SK-N-SH (cell line): ENCODE data around the gene TANC2. TPM values are rescaled to one million over a fixed set of nuclear protein-coding genes. Genes with fewer than 3 reads are reported as not detected.

ENCODE experiments used
- CTCF ChIA-PET: fragments of 300-600, 350-600 bp; formaldehyde crosslinking; extraction: SDS; loops from one replicate; lab custom pipeline; 2021; lab: Yijun Ruan, JAX
- POLR2A ChIA-PET: fragments of 350-600 bp; sonication (Branson Sonifier 250); formaldehyde crosslinking; extraction: SDS; loops from one replicate; lab custom pipeline; 2020; ENCODE audit warnings: antibody characterized with exemption, inconsistent platforms; lab: Yijun Ruan, JAX
- DNase-seq: peaks from one replicate; pipeline ENCODE4 v3.0.0; 2012
- H2AFZ ChIP-seq: fragments of 200-600 bp; sonication (generic); 2 replicates; pipeline ENCODE4 v1.8.1; 2016; ENCODE audit warnings: antibody characterized with exemption, mild to moderate bottlenecking, low read depth
- H3F3A ChIP-seq: fragments of 200-600 bp; sonication (generic); replicated peaks from 2 replicates; pipeline ENCODE3; 2016; ENCODE audit warnings: antibody characterized with exemption, mild to moderate bottlenecking; ENCODE audit not compliant: insufficient read depth
- H3K27ac ChIP-seq, 2 experiments: fragments of 200-500 bp in 1 of 2; fragments of 200-600 bp in 1 of 2; sonication (Bioruptor generic) in 1 of 2; sonication (generic), shearing (Covaris generic) in 1 of 2; 2 replicates each; pipeline versions ENCODE4 v1.5.1 to v1.6.1; 2014 to 2016; ENCODE audit warnings: low read depth in 2 of 2, inconsistent platforms in 1 of 2, low read length in 1 of 2, mild to moderate bottlenecking in 1 of 2, mixed read lengths in 1 of 2
- H3K27me3 ChIP-seq: fragments of 200-600 bp; sonication (generic), shearing (Covaris generic); 2 replicates; pipeline ENCODE4 v1.6.1; 2016; ENCODE audit warnings: mixed run types; ENCODE audit not compliant: insufficient read depth
- H3K36me3 ChIP-seq, 2 experiments: fragments of 200-500 bp in 1 of 2; fragments of 200-600 bp in 1 of 2; sonication (Bioruptor generic) in 1 of 2; sonication (generic) in 1 of 2; replicated peaks in 1 of 2; 2 replicates each; pipeline versions ENCODE3 to v1.5.1; 2014 to 2016; ENCODE audit warnings: low read length in 1 of 2, mild to moderate bottlenecking in 1 of 2; ENCODE audit not compliant: insufficient read depth in 2 of 2, control insufficient read depth in 1 of 2
- H3K4me1 ChIP-seq, 2 experiments: fragments of 200-500 bp in 1 of 2; fragments of 200-600 bp in 1 of 2; sonication (Bioruptor generic) in 1 of 2; sonication (generic), shearing (Covaris generic) in 1 of 2; 2 replicates each; pipeline versions ENCODE4 v1.5.1 to v1.6.1; 2014 to 2016; ENCODE audit warnings: low read depth in 1 of 2, low read length in 1 of 2, mixed run types in 1 of 2; ENCODE audit not compliant: insufficient read depth in 2 of 2, control insufficient read depth in 1 of 2
- H3K4me2 ChIP-seq: fragments of 200-600 bp; sonication (generic), shearing (Covaris generic); 2 replicates; pipeline ENCODE4 v1.6.1; 2017; ENCODE audit warnings: mixed run types
- H3K4me3 ChIP-seq, 2 experiments: fragments of 200-500 bp in 1 of 2; fragments of 200-600 bp in 1 of 2; sonication (Bioruptor generic) in 1 of 2; sonication (generic), shearing (Covaris generic) in 1 of 2; 2 replicates each; pipeline versions ENCODE4 v1.5.1 to v1.8.1; 2014 to 2016; ENCODE audit warnings: low read depth in 2 of 2, inconsistent platforms in 1 of 2, low read length in 1 of 2, mild to moderate bottlenecking in 1 of 2, mixed read lengths in 1 of 2, moderate library complexity in 1 of 2
- H3K79me2 ChIP-seq: fragments of 200-600 bp; sonication (generic); 2 replicates; pipeline ENCODE4 v1.8.1; 2017; ENCODE audit warnings: mild to moderate bottlenecking; ENCODE audit not compliant: insufficient read depth
- H3K9ac ChIP-seq: fragments of 200-600 bp; sonication (generic); 2 replicates; pipeline ENCODE4 v1.6.1; 2017; ENCODE audit warnings: mixed run types
- H3K9me2 ChIP-seq: fragments of 200-600 bp; sonication (generic); 2 replicates; pipeline ENCODE4 v1.6.1; 2017; ENCODE audit warnings: mixed run types
- H3K9me3 ChIP-seq: fragments of 200-600 bp; sonication (generic); 2 replicates; pipeline ENCODE4 v1.6.1; 2017; ENCODE audit warnings: mixed run types, mild to moderate bottlenecking, moderate library complexity
- H4K20me1 ChIP-seq: fragments of 200-600 bp; sonication (generic); 2 replicates; pipeline ENCODE4 v1.6.1; 2017; ENCODE audit warnings: mild to moderate bottlenecking, mixed run types; ENCODE audit not compliant: insufficient read depth
- CHD2 ChIP-seq: fragments of 150-350 bp; IDR thresholded peaks from 2 replicates; pipeline ENCODE4 v1.6.1; 2018; ENCODE audit warnings: low read length; ENCODE audit not compliant: partially characterized antibody
- EP300 ChIP-seq, 2 experiments: IDR thresholded peaks; 2 replicates each; pipeline versions ENCODE4 v1.4.0 to v1.6.1; 2012; ENCODE audit warnings: borderline replicate concordance in 1 of 2, low read depth in 1 of 2, low read length in 1 of 2
- EZH2phosphoT487 ChIP-seq: fragments of 200-600 bp; sonication (generic); IDR thresholded peaks from 2 replicates; pipeline ENCODE4 v1.6.1; 2017; ENCODE audit warnings: low read depth, mixed run types, mild to moderate bottlenecking, antibody characterized with exemption, moderate library complexity, borderline replicate concordance
- GABPA ChIP-seq: IDR thresholded peaks from 2 replicates; pipeline ENCODE4 v1.4.0; 2012; ENCODE audit warnings: low read depth, mild to moderate bottlenecking
- GATA2 ChIP-seq: sonication (generic); formaldehyde crosslinking; IDR thresholded peaks from 2 replicates; pipeline ENCODE4 v1.5.0; 2020; ENCODE audit warnings: mild to moderate bottlenecking, missing genetic modification reagents
- JUND ChIP-seq: IDR thresholded peaks from 2 replicates; pipeline ENCODE4 v1.4.0; 2012
- MXI1 ChIP-seq: IDR thresholded peaks from 2 replicates; pipeline ENCODE4 v1.6.1; 2012; ENCODE audit warnings: mild to moderate bottlenecking, low read depth, low read length, improper control_type of control experiment
- NFIC ChIP-seq: IDR thresholded peaks from 2 replicates; pipeline ENCODE4 v1.4.0; 2012; ENCODE audit warnings: borderline replicate concordance
- RAD21 ChIP-seq: IDR thresholded peaks from 2 replicates; pipeline ENCODE4 v1.6.1; 2012; ENCODE audit warnings: mild to moderate bottlenecking, low read length
- TAF1 ChIP-seq: IDR thresholded peaks from 2 replicates; pipeline ENCODE4 v1.6.1; 2012; ENCODE audit warnings: low read depth, mild to moderate bottlenecking, low read length, moderate library complexity, borderline replicate concordance
- WGBS: methylation state at CpG from one replicate; pipeline ENCODE4 v1.1.6; 2017; ENCODE audit warnings: low lambda C conversion rate; 5-methylcytosine and 5-hydroxymethylcytosine counted together
- polyA plus RNA-seq, 3 experiments: library from polyadenylated mRNA; depleted of rRNA; stranded (reverse); fragments of >200 nt; gene quantifications; 2 replicates each; pipeline ENCODE4 v1.2.3, GENCODE V29; 2012
- TF ChIP-seq, protein P1 (sequence below): IDR thresholded peaks from 2 replicates; pipeline ENCODE4 v1.6.1; 2012; ENCODE audit warnings: mild to moderate bottlenecking, low read depth, low read length, moderate library complexity
- TF ChIP-seq, protein P2 (sequence below): IDR thresholded peaks from 2 replicates; pipeline ENCODE4; 2012
- TF ChIP-seq, protein P3 (sequence below): IDR thresholded peaks from 2 replicates; pipeline ENCODE4 v1.4.0; 2012; ENCODE audit warnings: low read depth
- TF ChIP-seq, protein P4 (sequence below): IDR thresholded peaks from 2 replicates; pipeline ENCODE4 v1.4.0; 2012; ENCODE audit warnings: low read depth, borderline replicate concordance
- TF ChIP-seq, protein P5 (sequence below): fragments of 150-350 bp; IDR thresholded peaks from 2 replicates; pipeline ENCODE4 v1.6.1; 2017; ENCODE audit warnings: antibody characterized with exemption, low read length, low read depth, borderline replicate concordance

TANC2 gene
- polyA plus RNA-seq, 1 of the 3 experiments (the other 2 are of a cell fraction): 23.0 TPM

DNA sequence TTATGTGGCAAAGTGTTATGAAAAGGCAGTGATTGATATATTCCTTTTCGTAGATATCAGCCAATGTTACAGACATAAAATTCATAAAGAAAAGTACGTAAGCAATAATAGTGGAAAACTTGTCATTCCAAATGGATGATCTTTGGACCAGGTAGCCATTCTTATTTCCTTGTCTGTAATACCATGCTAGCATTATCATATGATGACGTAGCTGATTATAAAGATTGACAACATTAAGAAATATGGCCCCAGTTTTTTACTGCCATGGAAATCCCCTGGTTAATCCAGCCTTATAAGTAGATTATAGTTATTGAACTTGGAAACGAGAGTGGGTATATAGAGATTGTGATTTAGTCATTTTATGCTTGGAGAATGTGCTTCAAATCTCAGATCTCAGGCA, 8.8 kb downstream of the TANC2 start:
- Histone ChIP-seq H3K4me1 (peaks cover 0 to 3% of the 10 kb centered on the region in 2 experiments; a peak in 1 of 4 replicates), H3K36me3 (peaks cover 5 to 32% of the 10 kb centered on the region in 2 experiments), H3K79me2 (peaks cover 100% of the 10 kb centered on the region), H4K20me1 (peaks cover 76% of the 10 kb centered on the region), H2AFZ (no peak overlapping the region), H3K4me3 (no peak overlapping the region), H3K9me2 (no peaks in the 10 kb centered on the region), H3K27ac (no peak overlapping the region), H3K27me3 (no peaks in the 10 kb centered on the region), H3K4me2 (no peak overlapping the region)
- CTCF ChIA-PET: interaction anchor here (0.6 to 1.8 kb wide), 4 partner anchors 8 to 419 kb away, joined by 3 to 4 read pairs (median 3); partner anchors contain the start of gene TANC2
- DNase-seq: no peak
- POLR2A ChIA-PET: no interaction called here
- TF ChIP-seq EP300 (IDR thresholded peaks at IDR 0.05; ENCODE audit: borderline replicate concordance in 1 of 2, low read depth in 1 of 2, low read length in 1 of 2): no peak
- TF ChIP-seq, all 33 proteins: peak for 0
- H3K9ac ChIP-seq: no peak overlapping the region
- H3F3A ChIP-seq: peaks cover 9% of the 10 kb centered on the region
- 94% methylated on average over 4 of the region's 4 CpGs for WGBS
- H3K9me3 ChIP-seq: peaks cover 22% of the 10 kb centered on the region

DNA sequence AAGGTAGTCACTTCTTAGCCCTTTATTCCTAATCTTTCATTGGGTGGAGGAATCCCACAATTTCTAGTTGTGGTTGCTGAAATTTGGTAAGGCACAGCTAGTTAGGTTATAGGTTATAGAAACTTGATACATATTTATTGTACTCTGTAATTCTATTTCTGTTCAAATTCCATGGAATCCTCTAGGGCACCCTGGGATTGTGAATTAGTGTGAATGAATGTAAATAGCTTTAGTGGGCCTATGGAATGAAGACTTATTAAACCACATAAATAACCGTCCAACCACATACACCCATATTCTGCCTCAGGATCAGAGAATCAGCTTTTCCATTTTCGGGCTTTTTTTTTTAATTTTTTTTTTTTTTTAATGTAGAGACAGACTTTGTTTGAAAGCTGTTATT, 9.2 kb downstream of the TANC2 start:
- no peaks in the 10 kb centered on the region; a peak in 1 of 4 replicates for H3K4me1 ChIP-seq
- peaks cover 9% of the 10 kb centered on the region for H3F3A ChIP-seq
- H4K20me1 ChIP-seq: peaks cover 80% of the 10 kb centered on the region
- H3K27ac ChIP-seq: no peak overlapping the region
- CTCF ChIA-PET: interaction anchor here (0.6 to 1.8 kb wide), 3 partner anchors 11 to 273 kb away, joined by 3 to 4 read pairs (median 4); no protein-coding TSS in a partner anchor
- no peak overlapping the region for H3K4me2 ChIP-seq
- H3K9ac ChIP-seq: no peak overlapping the region
- H3K4me3 ChIP-seq: no peak overlapping the region
- peaks cover 4 to 28% of the 10 kb centered on the region in 2 experiments for H3K36me3 ChIP-seq
- H3K27me3 ChIP-seq: no peaks in the 10 kb centered on the region
- no peak for DNase-seq
- TF ChIP-seq, protein P1, sequence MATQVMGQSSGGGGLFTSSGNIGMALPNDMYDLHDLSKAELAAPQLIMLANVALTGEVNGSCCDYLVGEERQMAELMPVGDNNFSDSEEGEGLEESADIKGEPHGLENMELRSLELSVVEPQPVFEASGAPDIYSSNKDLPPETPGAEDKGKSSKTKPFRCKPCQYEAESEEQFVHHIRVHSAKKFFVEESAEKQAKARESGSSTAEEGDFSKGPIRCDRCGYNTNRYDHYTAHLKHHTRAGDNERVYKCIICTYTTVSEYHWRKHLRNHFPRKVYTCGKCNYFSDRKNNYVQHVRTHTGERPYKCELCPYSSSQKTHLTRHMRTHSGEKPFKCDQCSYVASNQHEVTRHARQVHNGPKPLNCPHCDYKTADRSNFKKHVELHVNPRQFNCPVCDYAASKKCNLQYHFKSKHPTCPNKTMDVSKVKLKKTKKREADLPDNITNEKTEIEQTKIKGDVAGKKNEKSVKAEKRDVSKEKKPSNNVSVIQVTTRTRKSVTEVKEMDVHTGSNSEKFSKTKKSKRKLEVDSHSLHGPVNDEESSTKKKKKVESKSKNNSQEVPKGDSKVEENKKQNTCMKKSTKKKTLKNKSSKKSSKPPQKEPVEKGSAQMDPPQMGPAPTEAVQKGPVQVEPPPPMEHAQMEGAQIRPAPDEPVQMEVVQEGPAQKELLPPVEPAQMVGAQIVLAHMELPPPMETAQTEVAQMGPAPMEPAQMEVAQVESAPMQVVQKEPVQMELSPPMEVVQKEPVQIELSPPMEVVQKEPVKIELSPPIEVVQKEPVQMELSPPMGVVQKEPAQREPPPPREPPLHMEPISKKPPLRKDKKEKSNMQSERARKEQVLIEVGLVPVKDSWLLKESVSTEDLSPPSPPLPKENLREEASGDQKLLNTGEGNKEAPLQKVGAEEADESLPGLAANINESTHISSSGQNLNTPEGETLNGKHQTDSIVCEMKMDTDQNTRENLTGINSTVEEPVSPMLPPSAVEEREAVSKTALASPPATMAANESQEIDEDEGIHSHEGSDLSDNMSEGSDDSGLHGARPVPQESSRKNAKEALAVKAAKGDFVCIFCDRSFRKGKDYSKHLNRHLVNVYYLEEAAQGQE: no peak
- no peak for TF ChIP-seq EP300 (IDR thresholded peaks at IDR 0.05; ENCODE audit: borderline replicate concordance in 1 of 2, low read depth in 1 of 2, low read length in 1 of 2)
- no peak for TF ChIP-seq GABPA
- TF ChIP-seq, protein P2, sequence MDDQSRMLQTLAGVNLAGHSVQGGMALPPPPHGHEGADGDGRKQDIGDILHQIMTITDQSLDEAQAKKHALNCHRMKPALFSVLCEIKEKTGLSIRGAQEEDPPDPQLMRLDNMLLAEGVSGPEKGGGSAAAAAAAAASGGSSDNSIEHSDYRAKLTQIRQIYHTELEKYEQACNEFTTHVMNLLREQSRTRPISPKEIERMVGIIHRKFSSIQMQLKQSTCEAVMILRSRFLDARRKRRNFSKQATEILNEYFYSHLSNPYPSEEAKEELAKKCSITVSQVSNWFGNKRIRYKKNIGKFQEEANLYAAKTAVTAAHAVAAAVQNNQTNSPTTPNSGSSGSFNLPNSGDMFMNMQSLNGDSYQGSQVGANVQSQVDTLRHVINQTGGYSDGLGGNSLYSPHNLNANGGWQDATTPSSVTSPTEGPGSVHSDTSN: no peak
- TF ChIP-seq, protein P3, sequence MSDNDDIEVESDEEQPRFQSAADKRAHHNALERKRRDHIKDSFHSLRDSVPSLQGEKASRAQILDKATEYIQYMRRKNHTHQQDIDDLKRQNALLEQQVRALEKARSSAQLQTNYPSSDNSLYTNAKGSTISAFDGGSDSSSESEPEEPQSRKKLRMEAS: no peak
- TF ChIP-seq NFIC: no peak
- no peak for TF ChIP-seq MXI1
- TF ChIP-seq, protein P4, sequence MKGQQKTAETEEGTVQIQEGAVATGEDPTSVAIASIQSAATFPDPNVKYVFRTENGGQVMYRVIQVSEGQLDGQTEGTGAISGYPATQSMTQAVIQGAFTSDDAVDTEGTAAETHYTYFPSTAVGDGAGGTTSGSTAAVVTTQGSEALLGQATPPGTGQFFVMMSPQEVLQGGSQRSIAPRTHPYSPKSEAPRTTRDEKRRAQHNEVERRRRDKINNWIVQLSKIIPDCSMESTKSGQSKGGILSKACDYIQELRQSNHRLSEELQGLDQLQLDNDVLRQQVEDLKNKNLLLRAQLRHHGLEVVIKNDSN: no peak
- TF ChIP-seq, protein P5, sequence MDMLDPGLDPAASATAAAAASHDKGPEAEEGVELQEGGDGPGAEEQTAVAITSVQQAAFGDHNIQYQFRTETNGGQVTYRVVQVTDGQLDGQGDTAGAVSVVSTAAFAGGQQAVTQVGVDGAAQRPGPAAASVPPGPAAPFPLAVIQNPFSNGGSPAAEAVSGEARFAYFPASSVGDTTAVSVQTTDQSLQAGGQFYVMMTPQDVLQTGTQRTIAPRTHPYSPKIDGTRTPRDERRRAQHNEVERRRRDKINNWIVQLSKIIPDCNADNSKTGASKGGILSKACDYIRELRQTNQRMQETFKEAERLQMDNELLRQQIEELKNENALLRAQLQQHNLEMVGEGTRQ: no peak
- TF ChIP-seq EZH2phosphoT487: no peak
- TF ChIP-seq JUND: no peak
- TF ChIP-seq RAD21: no peak
- no peak for TF ChIP-seq GATA2 (CRISPR knock-in tag)
- no peak for TF ChIP-seq CHD2
- no peak for TF ChIP-seq TAF1
- H3K9me3 ChIP-seq: peaks cover 22% of the 10 kb centered on the region
- H2AFZ ChIP-seq: no peak overlapping the region
- peaks cover 100% of the 10 kb centered on the region for H3K79me2 ChIP-seq
- no peaks in the 10 kb centered on the region for H3K9me2 ChIP-seq
- WGBS: 94% methylated on average over 2 of the region's 2 CpGs
- POLR2A ChIA-PET: no interaction called here
